Fibroblast of lung (primary cell): ENCODE data around the gene HOXA11. TPM values are rescaled to one million over a fixed set of nuclear protein-coding genes. Genes with fewer than 3 reads are reported as not detected.

ENCODE experiments used
- DNase-seq, 2 donors: peaks; one replicate each; pipeline versions ENCODE4 v3.0.0 to v3.0.0-alpha.2; 2010; ENCODE audit warnings: low read depth in 2 of 2
- H2AFZ ChIP-seq: 2 replicates; pipeline ENCODE4 v1.5.1; 2012; ENCODE audit warnings: low read length, control low read depth, inconsistent platforms
- H3K27ac ChIP-seq: 2 replicates; pipeline ENCODE4 v1.5.1; 2011; ENCODE audit warnings: low read length, control low read depth; ENCODE audit not compliant: insufficient read depth
- H3K27me3 ChIP-seq: 2 replicates; pipeline ENCODE4 v1.5.1; 2011; ENCODE audit warnings: mild to moderate bottlenecking, low read length; ENCODE audit not compliant: control insufficient read depth, insufficient read depth
- H3K36me3 ChIP-seq: 2 replicates; pipeline ENCODE4 v1.5.1; 2011; ENCODE audit warnings: low read length; ENCODE audit not compliant: control insufficient read depth, insufficient read depth
- H3K4me1 ChIP-seq: 2 replicates; pipeline ENCODE4 v1.5.1; 2011; ENCODE audit warnings: low read length; ENCODE audit not compliant: control insufficient read depth, insufficient read depth; ENCODE audit errors: extremely low read depth
- H3K4me2 ChIP-seq: 2 replicates; pipeline ENCODE4 v1.5.1; 2011; ENCODE audit warnings: low read length, control low read depth; ENCODE audit not compliant: insufficient read depth; ENCODE audit errors: extremely low read depth
- H3K4me3 ChIP-seq, 4 experiments: fragments of 200-600 bp in 1 of 4; sonication (generic) in 1 of 4; replicated peaks in 1 of 4; 2 replicates each; pipeline ENCODE4 v1.5.1; 2011 to 2016; ENCODE audit warnings: low read length in 4 of 4, low read depth in 3 of 4, mild to moderate bottlenecking in 3 of 4, control low read depth in 2 of 4, inconsistent platforms in 1 of 4, mixed read lengths in 1 of 4; ENCODE audit not compliant: insufficient read depth in 1 of 4; ENCODE audit errors: control extremely low read depth in 1 of 4
- H3K79me2 ChIP-seq: 2 replicates; pipeline ENCODE4 v1.5.1; 2012; ENCODE audit warnings: mild to moderate bottlenecking, low read length, inconsistent platforms; ENCODE audit not compliant: control insufficient read depth, insufficient read depth
- H3K9ac ChIP-seq: 2 replicates; pipeline ENCODE4 v1.5.1; 2011; ENCODE audit warnings: mild to moderate bottlenecking, low read length, control low read depth; ENCODE audit not compliant: insufficient read depth
- H3K9me3 ChIP-seq: 2 replicates; pipeline ENCODE4 v1.5.1; 2012; ENCODE audit warnings: low read depth, low read length; ENCODE audit not compliant: control insufficient read depth, insufficient read depth
- H4K20me1 ChIP-seq: 2 replicates; pipeline ENCODE4 v1.5.1; 2011; ENCODE audit warnings: low read length; ENCODE audit not compliant: control insufficient read depth, insufficient read depth; ENCODE audit errors: extremely low read depth
- CTCF ChIP-seq, 2 donors: IDR thresholded peaks in 1 of 2; conservative IDR thresholded peaks in 1 of 2; 1 replicate in 1 of 2; 2 replicates in 1 of 2; pipeline ENCODE4 v1.5.1; 2011 to 2012; ENCODE audit warnings: low read length in 2 of 2, control low read depth in 1 of 2, inconsistent platforms in 1 of 2, low read depth in 1 of 2, mild to moderate bottlenecking in 1 of 2
- EZH2 ChIP-seq: IDR thresholded peaks from 2 replicates; pipeline ENCODE4 v1.5.1; 2012; ENCODE audit warnings: low read length, control low read depth, mild to moderate bottlenecking; ENCODE audit errors: missing control alignments
- polyA plus RNA-seq, 2 donors: library from polyadenylated mRNA; depleted of rRNA in 1 of 2; stranded (reverse) in 1 of 2; unstranded in 1 of 2; fragments of >200 nt; gene quantifications; 2 replicates each; pipeline ENCODE4 v1.2.1, GENCODE V29; 2011 to 2012; ENCODE audit warnings: missing spikeins in 1 of 2
- total RNA-seq: library from RNA; depleted of rRNA; stranded (reverse); fragments of >200 nt; gene quantifications from 2 replicates; pipeline ENCODE4 v1.2.1, GENCODE V29; 2014

Gene HOXA11
- total and polyA plus RNA-seq, 2 donors (not counting 1 experiment from before 2014, with no cell fraction given) = 0.18 TPM; not detected in 1

DNA sequence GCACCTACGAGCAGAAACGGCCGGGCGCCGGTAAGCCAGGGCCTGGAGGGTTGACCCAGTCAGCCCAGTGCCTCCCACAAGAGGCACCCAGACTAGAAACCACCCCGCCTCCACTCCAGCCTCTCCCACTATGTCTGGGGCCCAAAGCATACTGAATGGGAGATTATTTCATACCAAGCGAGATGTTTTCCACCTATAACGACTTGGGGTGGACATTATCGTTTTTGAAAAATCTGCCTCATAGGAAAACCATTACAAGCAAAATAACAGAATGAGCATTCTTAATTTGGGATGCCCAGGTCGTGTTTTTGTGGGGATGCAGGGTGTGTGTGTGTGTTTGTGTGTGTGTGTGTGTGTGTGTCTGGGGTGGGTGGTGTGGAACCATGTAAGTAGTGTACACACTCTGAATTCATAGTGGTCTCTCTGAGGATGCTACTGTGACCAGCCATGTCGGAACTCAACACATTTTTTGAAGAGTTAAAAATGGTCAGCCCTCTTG lies 39.1 kb downstream of the HOXA11 start:
- peaks cover 90% of the 10 kb centered on the region for H3K79me2 ChIP-seq
- H3K27me3 ChIP-seq = no peaks in the 10 kb centered on the region
- H3K4me3 ChIP-seq = peak overlapping the region; percentile 41 to 61 (median 52)
- no peak for DNase-seq
- TF ChIP-seq EZH2 (no peak), CTCF (conservative IDR thresholded peaks at IDR 0.05 in 1 of 2, IDR thresholded peaks at IDR 0.05 in 1 of 2; ENCODE audit: low read depth in 1 of 2, low read length in 2 of 2) (no peak)
- no peak overlapping the region for H2AFZ ChIP-seq
- H3K9ac ChIP-seq = peak overlapping the region; percentile 70
- peaks cover 2% of the 10 kb centered on the region for H3K36me3 ChIP-seq
- peaks cover 22% of the 10 kb centered on the region for H3K4me1 ChIP-seq
- no peaks in the 10 kb centered on the region for H3K9me3 ChIP-seq
- H4K20me1 ChIP-seq = no peaks in the 10 kb centered on the region
- peak overlapping the region; percentile 99 for H3K4me2 ChIP-seq
- H3K27ac ChIP-seq = peak overlapping the region; percentile 98

DNA sequence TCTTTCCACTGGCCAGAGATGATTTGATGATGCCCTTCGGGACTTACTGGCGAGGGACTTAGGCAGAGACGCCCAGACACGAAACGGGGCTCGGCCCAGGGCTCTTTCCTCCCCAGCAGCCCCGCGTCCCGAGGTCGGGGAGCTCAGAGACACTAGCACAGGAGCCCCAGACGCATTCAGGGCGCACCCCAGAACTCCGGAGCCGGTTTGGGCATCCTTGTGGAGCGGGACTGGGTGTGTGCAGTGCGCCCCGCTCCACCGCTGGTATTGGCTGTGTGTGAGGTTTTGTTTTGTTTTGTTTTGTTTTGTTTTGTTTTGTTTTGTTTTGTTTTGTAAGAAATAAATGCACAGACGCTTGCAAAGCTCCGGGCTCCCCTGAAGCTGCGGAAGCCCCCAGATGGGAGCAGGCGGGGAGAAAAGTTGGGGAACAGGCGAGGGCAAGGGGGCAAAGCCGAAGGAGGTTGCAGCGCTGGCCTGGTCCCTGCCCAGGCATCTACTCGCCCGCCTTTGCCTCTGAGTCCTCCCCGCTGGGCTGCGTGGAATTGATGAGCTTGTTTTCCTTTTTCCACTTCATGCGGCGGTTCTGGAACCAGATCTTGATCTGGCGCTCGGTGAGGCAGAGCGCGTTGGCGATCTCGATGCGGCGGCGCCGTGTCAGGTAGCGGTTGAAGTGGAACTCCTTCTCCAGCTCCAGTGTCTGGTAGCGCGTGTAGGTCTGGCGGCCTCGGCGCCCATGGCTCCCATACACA lies 39.7 kb downstream of the HOXA11 start:
- H3K4me2 ChIP-seq = peak overlapping the region; percentile 99
- DNase-seq = peak in 1 of 2 donors; percentile 61
- TF ChIP-seq EZH2 = no peak
- no peak for TF ChIP-seq CTCF (conservative IDR thresholded peaks at IDR 0.05 in 1 of 2, IDR thresholded peaks at IDR 0.05 in 1 of 2; ENCODE audit: low read depth in 1 of 2, low read length in 2 of 2)
- H3K27me3 ChIP-seq = no peaks in the 10 kb centered on the region
- H3K9ac ChIP-seq = peak overlapping the region; percentile 70
- no peak overlapping the region for H2AFZ ChIP-seq
- H3K9me3 ChIP-seq = no peaks in the 10 kb centered on the region
- no peaks in the 10 kb centered on the region for H4K20me1 ChIP-seq
- H3K36me3 ChIP-seq = peaks cover 2% of the 10 kb centered on the region
- peak overlapping the region; percentile 98 for H3K27ac ChIP-seq
- H3K4me3 ChIP-seq = peak overlapping the region; percentile 41 to 61 (median 52)
- H3K4me1 ChIP-seq = peaks cover 26% of the 10 kb centered on the region
- peaks cover 93% of the 10 kb centered on the region for H3K79me2 ChIP-seq

- H3K27me3 ChIP-seq = no peaks in the 10 kb centered on the region
- peak overlapping the region; percentile 98 for H3K27ac ChIP-seq
- peaks cover 2% of the 10 kb centered on the region for H3K36me3 ChIP-seq
- peak overlapping the region; percentile 99 for H3K4me2 ChIP-seq
- H3K9me3 ChIP-seq = no peaks in the 10 kb centered on the region
- peaks cover 28% of the 10 kb centered on the region for H3K4me1 ChIP-seq
- peak overlapping the region; percentile 70 for H3K9ac ChIP-seq
- TF ChIP-seq EZH2 (no peak), CTCF (conservative IDR thresholded peaks at IDR 0.05 in 1 of 2, IDR thresholded peaks at IDR 0.05 in 1 of 2; ENCODE audit: low read depth in 1 of 2, low read length in 2 of 2) (no peak)
- no peaks in the 10 kb centered on the region for H4K20me1 ChIP-seq
- peak overlapping the region; percentile 41 to 61 (median 48) for H3K4me3 ChIP-seq
- no peak overlapping the region for H2AFZ ChIP-seq
- peaks cover 93% of the 10 kb centered on the region for H3K79me2 ChIP-seq
- DNase-seq = no peak
These were observed 40.3 kb downstream of the HOXA11 start for GRCh38 chr7:27144781-27145164.
